SK-N-SH treated with all-trans-retinoic acid at 6 μM for 48 hours (cell line): ENCODE results near the gene CARM1.
A peak's percentile ranks its signal among the peaks of the same experiment; 100 is the strongest.

ENCODE experiments used
- ARNTL ChIP-seq: fragments of 450-650 bp; formaldehyde crosslinking; IDR thresholded peaks from 2 replicates; pipeline ENCODE4 v1.5.0; 2020; ENCODE audit warnings: low read depth, mild to moderate bottlenecking, moderate library complexity, borderline replicate concordance
- CSDC2 ChIP-seq: fragments of 250-450 bp; sonication (Bioruptor Pico); IDR thresholded peaks from 2 replicates; pipeline ENCODE4 v1.5.0; 2020; ENCODE audit warnings: mild to moderate bottlenecking, moderate library complexity
- CSRNP3 ChIP-seq: fragments of 250-450 bp; sonication (Bioruptor Pico); IDR thresholded peaks from 2 replicates; pipeline ENCODE4 v1.5.1; 2021; ENCODE audit warnings: mild to moderate bottlenecking, moderate library complexity
- ESRRG ChIP-seq: fragments of 250-450 bp; sonication (Bioruptor Pico); IDR thresholded peaks from 2 replicates; pipeline ENCODE4 v1.6.1; 2021; ENCODE audit warnings: mild to moderate bottlenecking
- OSR1 ChIP-seq: fragments of 250-450 bp; sonication (Bioruptor Pico); IDR thresholded peaks from 2 replicates; pipeline ENCODE4 v1.8.0; 2022; ENCODE audit warnings: moderate library complexity, mild to moderate bottlenecking, inconsistent platforms
- RARB ChIP-seq: fragments of 250-450 bp; sonication (Bioruptor Pico); IDR thresholded peaks from 2 replicates; pipeline ENCODE4 v1.8.0; 2021; ENCODE audit warnings: mild to moderate bottlenecking, moderate library complexity
- TCF4 ChIP-seq: fragments of 250-450 bp; sonication (Bioruptor Pico); IDR thresholded peaks from 2 replicates; pipeline ENCODE4 v1.8.0; 2021; ENCODE audit warnings: mild to moderate bottlenecking, moderate library complexity, borderline replicate concordance
- TOX ChIP-seq: fragments of 250-450 bp; sonication (Bioruptor Pico); IDR thresholded peaks from 2 replicates; pipeline ENCODE4 v1.8.0; 2021; ENCODE audit warnings: mild to moderate bottlenecking, moderate library complexity, borderline replicate concordance
- ZC3H10 ChIP-seq: fragments of 250-450 bp; sonication (Bioruptor Pico); IDR thresholded peaks from 2 replicates; pipeline ENCODE4 v1.5.1; 2021; ENCODE audit warnings: mild to moderate bottlenecking, moderate library complexity
- ZFP30 ChIP-seq: fragments of 450-650 bp; formaldehyde crosslinking; IDR thresholded peaks from 2 replicates; pipeline ENCODE4 v1.5.0; 2022; ENCODE audit warnings: mild to moderate bottlenecking, moderate library complexity
- ZNF8 ChIP-seq: fragments of 450-650 bp; formaldehyde crosslinking; IDR thresholded peaks from 2 replicates; pipeline ENCODE4 v1.5.0; 2020; ENCODE audit warnings: mild to moderate bottlenecking, moderate library complexity
- TF ChIP-seq, protein P1 (sequence below): fragments of 250-450 bp; sonication (Bioruptor Pico); IDR thresholded peaks from 2 replicates; pipeline ENCODE4 v1.5.0; 2020; ENCODE audit warnings: mild to moderate bottlenecking, moderate library complexity
- TF ChIP-seq, protein P2 (sequence below): fragments of 250-450 bp; sonication (Bioruptor Pico); IDR thresholded peaks from 2 replicates; pipeline ENCODE4 v1.8.0; 2020; ENCODE audit warnings: mild to moderate bottlenecking, moderate library complexity, borderline replicate concordance
- TF ChIP-seq, protein P3 (sequence below): fragments of 250-450 bp; sonication (Bioruptor Pico); IDR thresholded peaks from 2 replicates; pipeline ENCODE4 v1.5.1; 2020; ENCODE audit warnings: low read depth, mild to moderate bottlenecking, moderate library complexity

- TF ChIP-seq, protein P1, sequence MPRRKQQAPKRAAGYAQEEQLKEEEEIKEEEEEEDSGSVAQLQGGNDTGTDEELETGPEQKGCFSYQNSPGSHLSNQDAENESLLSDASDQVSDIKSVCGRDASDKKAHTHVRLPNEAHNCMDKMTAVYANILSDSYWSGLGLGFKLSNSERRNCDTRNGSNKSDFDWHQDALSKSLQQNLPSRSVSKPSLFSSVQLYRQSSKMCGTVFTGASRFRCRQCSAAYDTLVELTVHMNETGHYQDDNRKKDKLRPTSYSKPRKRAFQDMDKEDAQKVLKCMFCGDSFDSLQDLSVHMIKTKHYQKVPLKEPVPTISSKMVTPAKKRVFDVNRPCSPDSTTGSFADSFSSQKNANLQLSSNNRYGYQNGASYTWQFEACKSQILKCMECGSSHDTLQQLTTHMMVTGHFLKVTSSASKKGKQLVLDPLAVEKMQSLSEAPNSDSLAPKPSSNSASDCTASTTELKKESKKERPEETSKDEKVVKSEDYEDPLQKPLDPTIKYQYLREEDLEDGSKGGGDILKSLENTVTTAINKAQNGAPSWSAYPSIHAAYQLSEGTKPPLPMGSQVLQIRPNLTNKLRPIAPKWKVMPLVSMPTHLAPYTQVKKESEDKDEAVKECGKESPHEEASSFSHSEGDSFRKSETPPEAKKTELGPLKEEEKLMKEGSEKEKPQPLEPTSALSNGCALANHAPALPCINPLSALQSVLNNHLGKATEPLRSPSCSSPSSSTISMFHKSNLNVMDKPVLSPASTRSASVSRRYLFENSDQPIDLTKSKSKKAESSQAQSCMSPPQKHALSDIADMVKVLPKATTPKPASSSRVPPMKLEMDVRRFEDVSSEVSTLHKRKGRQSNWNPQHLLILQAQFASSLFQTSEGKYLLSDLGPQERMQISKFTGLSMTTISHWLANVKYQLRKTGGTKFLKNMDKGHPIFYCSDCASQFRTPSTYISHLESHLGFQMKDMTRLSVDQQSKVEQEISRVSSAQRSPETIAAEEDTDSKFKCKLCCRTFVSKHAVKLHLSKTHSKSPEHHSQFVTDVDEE (CRISPR knock-in tag): no peak; the same call in 1 of the 2 replicates
- TF ChIP-seq, protein P2, sequence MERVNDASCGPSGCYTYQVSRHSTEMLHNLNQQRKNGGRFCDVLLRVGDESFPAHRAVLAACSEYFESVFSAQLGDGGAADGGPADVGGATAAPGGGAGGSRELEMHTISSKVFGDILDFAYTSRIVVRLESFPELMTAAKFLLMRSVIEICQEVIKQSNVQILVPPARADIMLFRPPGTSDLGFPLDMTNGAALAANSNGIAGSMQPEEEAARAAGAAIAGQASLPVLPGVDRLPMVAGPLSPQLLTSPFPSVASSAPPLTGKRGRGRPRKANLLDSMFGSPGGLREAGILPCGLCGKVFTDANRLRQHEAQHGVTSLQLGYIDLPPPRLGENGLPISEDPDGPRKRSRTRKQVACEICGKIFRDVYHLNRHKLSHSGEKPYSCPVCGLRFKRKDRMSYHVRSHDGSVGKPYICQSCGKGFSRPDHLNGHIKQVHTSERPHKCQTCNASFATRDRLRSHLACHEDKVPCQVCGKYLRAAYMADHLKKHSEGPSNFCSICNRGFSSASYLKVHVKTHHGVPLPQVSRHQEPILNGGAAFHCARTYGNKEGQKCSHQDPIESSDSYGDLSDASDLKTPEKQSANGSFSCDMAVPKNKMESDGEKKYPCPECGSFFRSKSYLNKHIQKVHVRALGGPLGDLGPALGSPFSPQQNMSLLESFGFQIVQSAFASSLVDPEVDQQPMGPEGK (CRISPR knock-in tag): no peak
- no peak for TF ChIP-seq CSDC2 (CRISPR knock-in tag)
- peak; percentile 36; the same call in 1 of the 2 replicates for TF ChIP-seq ZFP30
- no peak for TF ChIP-seq ARNTL (CRISPR knock-in tag)
- no peak for TF ChIP-seq TOX
- TF ChIP-seq ZC3H10 (CRISPR knock-in tag): no peak
- TF ChIP-seq CSRNP3 (CRISPR knock-in tag): no peak
- no peak for TF ChIP-seq ESRRG (CRISPR knock-in tag)
- TF ChIP-seq ZNF8: peak; percentile 44; the same call in 1 of the 2 replicates
- TF ChIP-seq TCF4 (CRISPR knock-in tag): no peak
- no peak for TF ChIP-seq RARB (CRISPR knock-in tag)
- no peak for TF ChIP-seq OSR1 (CRISPR knock-in tag)
- TF ChIP-seq, protein P3, sequence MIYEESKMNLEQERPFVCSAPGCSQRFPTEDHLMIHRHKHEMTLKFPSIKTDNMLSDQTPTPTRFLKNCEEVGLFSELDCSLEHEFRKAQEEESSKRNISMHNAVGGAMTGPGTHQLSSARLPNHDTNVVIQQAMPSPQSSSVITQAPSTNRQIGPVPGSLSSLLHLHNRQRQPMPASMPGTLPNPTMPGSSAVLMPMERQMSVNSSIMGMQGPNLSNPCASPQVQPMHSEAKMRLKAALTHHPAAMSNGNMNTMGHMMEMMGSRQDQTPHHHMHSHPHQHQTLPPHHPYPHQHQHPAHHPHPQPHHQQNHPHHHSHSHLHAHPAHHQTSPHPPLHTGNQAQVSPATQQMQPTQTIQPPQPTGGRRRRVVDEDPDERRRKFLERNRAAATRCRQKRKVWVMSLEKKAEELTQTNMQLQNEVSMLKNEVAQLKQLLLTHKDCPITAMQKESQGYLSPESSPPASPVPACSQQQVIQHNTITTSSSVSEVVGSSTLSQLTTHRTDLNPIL: no peak
Measured at GRCh38 chr19:10836479-10837330, 34.6 kb upstream of the CARM1 start.
